HCT116 (cell line): Measurements from ENCODE around the gene PSME2. TPM values are rescaled to one million over a fixed set of nuclear protein-coding genes. Genes with fewer than 3 reads are reported as not detected.

Experiments used
- ATAC-seq: fragments of 200-7000 bp; cut with Tn5 transposase; 2 replicates; pipeline ENCODE4 v1.9.1; 2020; ENCODE audit warnings: mild to moderate bottlenecking, moderate library complexity
- BruUV-seq: library from RNA; stranded (reverse); fragments of 400-500 nt; replicated peaks from 2 replicates; lab custom pipeline; 2021; lab: Mats Ljungman, UMichigan
- CTCF ChIA-PET: fragments of 300-600 bp; sonication (Branson Sonifier 250); formaldehyde crosslinking; loops from one replicate; lab custom pipeline; 2021; ENCODE audit warnings: antibody characterized with exemption; lab: Charles Lee
- POLR2A ChIA-PET: fragments of 300-600, 350-600 bp; sonication (Branson Sonifier 250); formaldehyde crosslinking; loops from one replicate; lab custom pipeline; 2021; ENCODE audit warnings: antibody characterized with exemption; lab: Charles Lee
- RAD21 ChIA-PET, 2 experiments: fragments of 300-600 bp; sonication (Branson Sonifier 250); formaldehyde crosslinking; loops; one replicate each; lab custom pipeline; 2023; ENCODE audit warnings: low total read pairs in 2 of 2; ENCODE audit not compliant: uncharacterized antibody in 2 of 2, unreplicated experiment in 2 of 2, low non-redundant PET in 1 of 2; lab: Charles Lee
- DNase-seq: peaks from one replicate; pipeline ENCODE4 v3.0.0-alpha.2; 2010; ENCODE audit warnings: low read depth, low spot score
- H2AFZ ChIP-seq: fragments of 200-600 bp; shearing (Covaris generic), sonication (generic); 2 replicates; pipeline ENCODE4 v1.6.1; 2017; ENCODE audit warnings: low read depth, mixed run types, mixed read lengths, antibody characterized with exemption, low read length; ENCODE audit not compliant: poor library complexity, severe bottlenecking
- H3K27ac ChIP-seq: 2 replicates; pipeline ENCODE4 v1.5.1; 2012; ENCODE audit warnings: low read depth, low read length
- H3K27me3 ChIP-seq: fragments of 200-600 bp; sonication (generic); 2 replicates; pipeline ENCODE4 v1.6.1; 2016; ENCODE audit warnings: mixed run types, low read length, mixed read lengths; ENCODE audit not compliant: insufficient read depth
- H3K36me3 ChIP-seq, 2 experiments: fragments of 200-500 bp in 1 of 2; fragments of 200-600 bp in 1 of 2; sonication (Bioruptor generic) in 1 of 2; sonication (generic) in 1 of 2; 2 replicates each; pipeline versions ENCODE4 v1.5.1 to v1.6.1; 2014 to 2016; ENCODE audit warnings: low read length in 2 of 2, inconsistent platforms in 1 of 2, mixed read lengths in 1 of 2, mixed run types in 1 of 2; ENCODE audit not compliant: insufficient read depth in 2 of 2, control insufficient read depth in 1 of 2
- H3K4me1 ChIP-seq, 2 experiments: fragments of 200-600 bp in 1 of 2; sonication (generic) in 1 of 2; 2 replicates each; pipeline versions ENCODE4 v1.5.1 to v1.6.1; 2012 to 2017; ENCODE audit warnings: low read length in 2 of 2, inconsistent platforms in 1 of 2, mild to moderate bottlenecking in 1 of 2, mixed read lengths in 1 of 2, mixed run types in 1 of 2, moderate library complexity in 1 of 2; ENCODE audit not compliant: insufficient read depth in 2 of 2, control insufficient read depth in 1 of 2
- H3K4me2 ChIP-seq: fragments of 200-600 bp; sonication (generic); 2 replicates; pipeline ENCODE4 v1.6.1; 2017; ENCODE audit warnings: mixed run types, low read length, mixed read lengths
- H3K4me3 ChIP-seq, 2 experiments: fragments of 200-600 bp in 1 of 2; sonication (generic) in 1 of 2; replicated peaks in 1 of 2; 2 replicates each; pipeline ENCODE4 v1.5.1; 2011 to 2016; ENCODE audit warnings: low read length in 2 of 2, control low read depth in 1 of 2, low read depth in 1 of 2, mild to moderate bottlenecking in 1 of 2, mixed read lengths in 1 of 2, mixed run types in 1 of 2
- H3K79me2 ChIP-seq: fragments of 200-600 bp; sonication (generic); 2 replicates; pipeline ENCODE4 v1.6.1; 2017; ENCODE audit warnings: mild to moderate bottlenecking, mixed run types, low read length, moderate library complexity, mixed read lengths; ENCODE audit not compliant: insufficient read depth
- H3K9ac ChIP-seq: fragments of 200-600 bp; sonication (generic); 2 replicates; pipeline ENCODE4 v1.6.1; 2016; ENCODE audit warnings: low read length, mixed read lengths
- H3K9me2 ChIP-seq: fragments of 200-600 bp; sonication (generic), shearing (Covaris generic); 2 replicates; pipeline ENCODE4 v1.6.1; 2017; ENCODE audit warnings: mixed run types, mild to moderate bottlenecking, moderate library complexity; ENCODE audit not compliant: insufficient read depth
- H3K9me3 ChIP-seq, 2 experiments: fragments of 200-500 bp in 1 of 2; fragments of 200-600 bp in 1 of 2; sonication (Bioruptor generic) in 1 of 2; sonication (generic) in 1 of 2; 2 replicates each; pipeline ENCODE4 v1.6.1; 2014 to 2017; ENCODE audit warnings: low read length in 2 of 2, mixed read lengths in 2 of 2, inconsistent platforms in 1 of 2, low read depth in 1 of 2, mild to moderate bottlenecking in 1 of 2, mixed run types in 1 of 2, moderate library complexity in 1 of 2; ENCODE audit not compliant: control insufficient read depth in 1 of 2, insufficient read depth in 1 of 2
- H4K20me1 ChIP-seq: fragments of 200-600 bp; sonication (generic), shearing (Covaris generic); 2 replicates; pipeline ENCODE4 v1.6.1; 2017; ENCODE audit warnings: mixed run types, mild to moderate bottlenecking, moderate library complexity; ENCODE audit not compliant: insufficient read depth
- CBX3 ChIP-seq: IDR thresholded peaks from 2 replicates; pipeline ENCODE4 v1.6.1; 2012; ENCODE audit warnings: low read depth
- CEBPB ChIP-seq: IDR thresholded peaks from 2 replicates; pipeline ENCODE4 v1.6.1; 2012; ENCODE audit warnings: low read depth
- EGR1 ChIP-seq: IDR thresholded peaks from 2 replicates; pipeline ENCODE4 v1.6.1; 2012; ENCODE audit warnings: low read depth
- FOSL1 ChIP-seq: IDR thresholded peaks from 2 replicates; pipeline ENCODE4 v1.6.1; 2012; ENCODE audit warnings: low read depth
- MAX ChIP-seq: IDR thresholded peaks from 2 replicates; pipeline ENCODE4 v1.6.1; 2012
- POLR2A ChIP-seq: IDR thresholded peaks from 2 replicates; pipeline ENCODE4 v1.7.0; 2011; ENCODE audit warnings: borderline replicate concordance; ENCODE audit not compliant: insufficient read depth, insufficient read length; ENCODE audit errors: extremely low read depth
- POLR2AphosphoS5 ChIP-seq: IDR thresholded peaks from 2 replicates; pipeline ENCODE4 v1.6.1; 2011; ENCODE audit warnings: mild to moderate bottlenecking, low read depth, low read length, moderate library complexity
- RAD21 ChIP-seq: IDR thresholded peaks from 2 replicates; pipeline ENCODE4 v1.6.1; 2012; ENCODE audit warnings: low read depth, mild to moderate bottlenecking
- SP1 ChIP-seq: IDR thresholded peaks from 2 replicates; pipeline ENCODE4 v1.6.1; 2012; ENCODE audit warnings: low read depth
- TCF7L2 ChIP-seq: IDR thresholded peaks from 2 replicates; pipeline ENCODE4 v1.7.0; 2011; ENCODE audit warnings: borderline replicate concordance, inconsistent platforms; ENCODE audit not compliant: insufficient read depth, insufficient read length; ENCODE audit errors: extremely low read depth
- intact Hi-C: fragments of 100-400 bp; cut with micrococcal nuclease; formaldehyde crosslinking; loops from 2 replicates; pipeline ENCODE4 v1.10.0; 2022
- total RNA-seq: library from RNA; stranded (reverse); gene quantifications from one replicate; pipeline ENCODE4 v1.2.1, GENCODE V29; 2021; ENCODE audit not compliant: unreplicated experiment

The PSME2 gene
- total RNA-seq, 1 experiment from 2014 or later = 160 TPM

GRCh38 chr14:24167469-24168114, 21.2 kb upstream of the PSME2 start:
- intact Hi-C loops = no loop called here
- CTCF ChIA-PET = no interaction called here
- TF ChIP-seq CEBPB (0 out of 2 replicates have a peak, but pooled peaks have one; percentile 22), TCF7L2 (no peak), RAD21 (no peak), POLR2A (no peak)
- TF ChIP-seq, all 23 proteins: peak for 1
- Histone ChIP-seq H3K4me2 (no peak overlapping the region), H2AFZ (no peak overlapping the region), H4K20me1 (no peaks in the 10 kb centered on the region), H3K79me2 (no peaks in the 10 kb centered on the region), H3K4me3 (no peak overlapping the region), H3K27ac (no peak overlapping the region), H3K9me3 (no peaks in the 10 kb centered on the region), H3K36me3 (peaks cover 6 to 11% of the 10 kb centered on the region in 2 experiments; a peak in 3 of 4 replicates), H3K27me3 (no peaks in the 10 kb centered on the region), H3K9me2 (no peaks in the 10 kb centered on the region), H3K4me1 (no peaks in the 10 kb centered on the region), H3K9ac (no peak overlapping the region)
- no peak for ATAC-seq
- BruUV-seq = no TSS peak
- DNase-seq = no peak
- ChIA-PET POLR2A (no interaction called here), RAD21 (interaction anchor here in 1 of 2 experiments (0.8 kb wide), 1 partner anchor 41 kb away, joined by 3 read pairs; no protein-coding TSS in a partner anchor)

- no peak overlapping the region for H3K27ac ChIP-seq
Observed at GRCh38 chr14:24165785-24166184, 19.4 kb upstream of the PSME2 start.

More at GRCh38 chr14:24165785-24166184, 19.4 kb upstream of the PSME2 start:
- no peak for TF ChIP-seq POLR2A
- no peak for TF ChIP-seq POLR2AphosphoS5
- TF ChIP-seq SP1 = no peak
- no peak for TF ChIP-seq MAX
- no peak for TF ChIP-seq FOSL1
- TF ChIP-seq CBX3 = no peak
- TF ChIP-seq EGR1 = no peak
- intact Hi-C loops = no loop called here
- H3K9ac ChIP-seq = no peak overlapping the region
- H3K27me3 ChIP-seq = no peaks in the 10 kb centered on the region
- ATAC-seq (no peak), DNase-seq (no peak)
- H4K20me1 ChIP-seq = no peaks in the 10 kb centered on the region
- peaks cover 6 to 11% of the 10 kb centered on the region in 2 experiments; a peak in 3 of 4 replicates for H3K36me3 ChIP-seq
- no peak overlapping the region for H2AFZ ChIP-seq
- no peaks in the 10 kb centered on the region for H3K79me2 ChIP-seq
- H3K9me2 ChIP-seq = no peaks in the 10 kb centered on the region
- no peak overlapping the region for H3K4me2 ChIP-seq
- POLR2A ChIA-PET = no interaction called here
- no peak overlapping the region for H3K4me3 ChIP-seq
- BruUV-seq = no TSS peak
- peaks cover 7 to 14% of the 10 kb centered on the region in 2 experiments for H3K4me1 ChIP-seq
- no peaks in the 10 kb centered on the region for H3K9me3 ChIP-seq
- CTCF ChIA-PET = no interaction called here
- RAD21 ChIA-PET = no interaction called here
